Stimulated activated CD4-positive, alpha-beta T cell treated with anti-CD3 and anti-CD28 coated beads, Interleukin-2, amount 100 ng/mL, for 48 hours (primary cell): ENCODE measurements around the gene RNU5D-1.
"Not testable (repeated sequence)": the region's sequence is repeated elsewhere in the genome, so short reads cannot be mapped to it uniquely, and the experiment has no call there.

Source experiments
- DNase-seq, 2 donors: peaks; one replicate each; pipeline ENCODE4 v3.0.0-alpha.2; 2020

RNU5D-1 gene

DNA sequence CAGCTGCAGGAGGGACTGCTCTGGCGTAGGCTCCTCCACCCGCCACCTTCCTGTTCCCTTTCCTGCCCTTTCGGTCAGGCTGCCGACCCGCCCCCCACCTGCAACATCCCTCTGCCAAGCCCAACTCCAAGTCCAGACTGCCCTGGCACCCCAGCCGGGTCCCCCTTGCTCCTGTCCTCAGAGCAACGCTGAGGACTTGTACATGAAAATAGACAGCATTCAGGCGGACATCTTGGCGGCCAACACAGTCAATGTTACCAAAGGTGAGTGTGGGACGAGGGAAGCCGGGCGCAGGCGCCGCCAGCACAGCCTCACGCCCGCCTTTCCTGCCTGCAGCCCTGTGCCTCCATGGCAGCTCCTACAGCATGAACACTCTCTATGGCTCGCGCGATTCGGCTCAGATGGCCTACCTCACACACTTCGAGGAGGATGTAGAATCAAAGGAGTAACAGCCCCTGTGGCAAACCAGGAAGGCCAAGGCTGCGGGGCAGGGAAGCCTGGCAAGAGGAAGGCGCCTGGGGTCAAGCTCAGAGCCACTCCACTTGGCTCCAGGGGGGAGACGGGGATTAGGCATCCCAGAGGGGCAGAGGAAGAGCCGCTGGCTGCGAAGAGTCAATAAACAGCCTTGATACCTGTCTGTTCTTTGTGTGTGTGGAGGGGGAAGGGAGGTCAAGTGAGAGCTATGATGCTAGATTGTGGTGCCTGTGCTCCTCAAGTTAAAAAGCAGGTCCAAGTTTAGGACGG, 5.8 kb downstream of the RNU5D-1 start:
- DNase-seq = no peak

GRCh38 chr1:44724296-44724954, 6.5 kb downstream of the RNU5D-1 start:
- no peak for DNase-seq

- DNase-seq = peak; percentile 45 to 48
Measured at GRCh38 chr1:44723496-44724295, 7.3 kb downstream of the RNU5D-1 start.

- peak in 1 of 2 donors; percentile 23 for DNase-seq
Measured at GRCh38 chr1:44723064-44723463, 7.9 kb downstream of the RNU5D-1 start.

DNA sequence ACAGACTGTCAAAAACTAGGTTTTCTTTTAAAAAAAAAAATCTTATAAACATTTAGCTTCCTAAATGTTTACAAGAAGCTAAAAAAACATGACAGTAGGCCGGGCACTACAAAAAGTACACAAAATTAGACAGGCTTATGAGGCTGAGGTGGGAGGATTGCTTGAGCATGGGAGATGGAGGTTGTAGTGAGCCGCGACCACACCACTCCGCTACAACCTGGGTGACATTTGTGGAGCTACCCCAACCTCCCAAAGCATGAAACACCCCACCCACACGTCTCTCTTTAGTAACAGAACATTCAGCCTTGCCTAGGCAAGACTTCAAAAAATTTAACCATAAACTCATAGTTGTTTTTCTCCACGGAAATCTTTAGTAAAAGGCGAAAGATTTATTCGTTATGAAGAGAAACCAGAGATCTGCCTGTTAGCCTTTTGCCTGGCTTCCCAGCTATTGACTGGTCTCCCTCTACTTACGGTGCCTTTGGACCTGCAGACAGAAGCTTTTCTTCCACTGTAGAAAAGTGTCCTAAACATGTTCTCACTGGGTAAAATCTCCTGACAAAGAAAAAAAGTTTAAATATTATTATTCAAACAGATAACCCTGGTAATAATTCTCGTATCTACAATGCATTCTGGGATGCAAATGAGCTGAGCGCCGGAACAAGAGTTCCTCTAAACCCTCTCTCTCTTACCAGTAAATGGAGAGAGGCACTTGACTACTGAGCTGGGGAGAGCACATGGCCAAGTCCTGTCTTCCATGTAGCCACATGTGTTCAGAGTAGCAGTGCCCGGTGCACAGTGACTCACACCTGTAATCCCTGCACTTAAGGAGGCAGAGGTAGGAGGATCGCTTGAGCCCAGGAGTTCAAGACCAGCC, 9.2 kb downstream of the RNU5D-1 start:
- peak; percentile 76 to 77 for DNase-seq

DNA sequence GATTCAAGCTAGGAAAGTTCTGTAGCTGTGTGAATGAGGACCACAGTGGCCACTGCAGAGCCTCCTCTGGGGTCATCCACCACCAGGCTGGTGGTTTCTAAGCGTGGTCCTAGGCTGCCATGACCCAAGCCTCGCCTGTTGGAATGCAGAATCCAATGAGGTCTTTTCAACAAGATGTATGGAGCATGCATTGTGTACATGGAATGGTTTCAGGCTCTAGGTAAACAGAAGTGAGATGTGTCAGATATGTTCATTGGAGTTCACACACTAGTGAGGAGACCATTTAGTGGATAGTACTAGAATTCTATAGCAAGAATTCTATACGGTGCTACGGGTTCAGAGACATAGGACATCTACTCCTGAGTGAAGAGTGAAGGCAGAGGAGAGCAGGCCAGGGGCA, 10.7 kb downstream of the RNU5D-1 start:
- no peak for DNase-seq

DNA sequence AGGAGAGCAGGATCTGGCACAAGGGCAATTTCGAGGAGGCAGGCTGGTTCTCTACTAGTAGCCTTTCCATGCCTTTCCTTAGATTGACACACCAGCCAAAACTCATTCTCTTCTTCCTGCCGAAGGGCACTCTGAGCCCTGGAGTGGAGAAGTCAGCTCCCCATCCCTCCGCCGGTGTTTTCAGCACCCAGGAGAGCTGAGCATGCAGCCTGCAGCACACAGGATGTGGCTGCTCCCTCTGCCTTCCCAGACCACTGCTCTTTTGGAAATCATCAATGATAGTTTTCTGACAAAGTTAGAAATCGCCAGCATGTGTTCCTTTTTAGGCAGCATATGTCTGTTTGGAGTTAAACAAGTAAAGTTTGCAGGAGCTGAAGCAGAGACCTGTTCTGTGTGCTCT, 11.7 kb downstream of the RNU5D-1 start:
- DNase-seq = no peak

GRCh38 chr1:44718091-44718490, 12.9 kb downstream of the RNU5D-1 start:
- no peak for DNase-seq

DNA sequence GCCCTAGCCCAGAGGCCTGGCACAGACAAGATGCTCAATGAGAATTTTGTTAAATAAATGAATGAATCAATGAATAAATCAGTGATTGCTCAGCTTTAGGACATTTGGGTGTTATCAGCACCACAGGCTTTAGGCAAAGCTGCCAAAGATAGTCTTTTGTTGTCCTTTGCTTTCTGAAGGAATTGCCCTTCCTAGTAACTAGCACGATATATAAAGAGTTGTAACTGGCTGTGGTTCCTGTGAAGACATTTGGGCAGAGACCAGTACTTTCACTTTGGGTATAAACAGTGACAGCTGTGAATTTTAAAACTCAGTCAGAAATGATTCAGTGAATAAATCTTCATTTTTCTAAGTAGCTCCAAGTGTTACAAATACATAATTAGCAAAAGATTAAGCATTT, 13.3 kb downstream of the RNU5D-1 start:
- DNase-seq = no peak

GRCh38 chr1:44717156-44717555, 13.8 kb downstream of the RNU5D-1 start:
- DNase-seq = no peak

GRCh38 chr1:44714944-44715571, 15.9 kb downstream of the RNU5D-1 start:
- peak; percentile 60 to 62 for DNase-seq

DNA sequence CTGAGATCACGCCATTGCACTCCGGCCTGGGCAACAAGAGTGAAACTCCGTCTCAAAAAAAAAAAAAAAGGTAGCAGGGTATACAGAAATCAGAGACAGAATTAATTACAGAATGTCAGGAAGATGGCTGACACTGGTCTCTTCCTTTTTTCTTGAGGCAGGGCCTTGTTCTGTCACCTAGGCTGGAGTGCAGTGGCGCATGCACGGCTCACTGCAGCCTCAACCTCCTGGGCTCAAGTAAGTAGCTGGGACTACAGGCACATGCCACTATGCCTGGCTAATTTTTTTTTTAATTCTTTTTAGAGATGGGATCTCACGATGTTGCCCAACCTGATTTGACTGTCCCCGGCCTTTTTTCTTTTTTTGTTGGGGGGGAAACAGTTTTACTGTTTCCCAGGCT, 16.4 kb downstream of the RNU5D-1 start:
- no peak for DNase-seq

DNA sequence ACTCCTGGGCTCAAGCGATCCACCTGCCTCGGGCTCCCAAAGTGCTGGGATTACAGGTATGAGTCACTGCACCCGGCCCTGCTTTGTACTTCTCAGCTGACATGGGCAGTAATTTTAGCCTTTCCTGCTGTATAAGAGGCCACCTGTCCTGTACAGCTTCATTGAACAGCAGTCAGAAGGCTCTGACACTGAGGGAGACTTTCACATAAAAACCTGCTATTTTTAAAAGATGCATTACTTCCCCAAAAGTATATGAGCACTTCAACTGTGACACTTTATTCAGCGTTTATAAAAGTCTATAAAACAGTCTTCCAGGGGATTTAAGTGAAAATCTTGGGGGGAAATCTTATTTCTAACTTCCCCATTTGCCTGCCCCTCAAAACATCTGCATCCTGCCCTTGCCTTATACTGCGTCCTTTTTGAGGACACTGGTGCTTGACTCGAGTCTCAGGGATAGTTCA, 17.6 kb downstream of the RNU5D-1 start:
- DNase-seq = no peak

GRCh38 chr1:44707959-44708831, 22.8 kb downstream of the RNU5D-1 start:
- no peak for DNase-seq

DNA sequence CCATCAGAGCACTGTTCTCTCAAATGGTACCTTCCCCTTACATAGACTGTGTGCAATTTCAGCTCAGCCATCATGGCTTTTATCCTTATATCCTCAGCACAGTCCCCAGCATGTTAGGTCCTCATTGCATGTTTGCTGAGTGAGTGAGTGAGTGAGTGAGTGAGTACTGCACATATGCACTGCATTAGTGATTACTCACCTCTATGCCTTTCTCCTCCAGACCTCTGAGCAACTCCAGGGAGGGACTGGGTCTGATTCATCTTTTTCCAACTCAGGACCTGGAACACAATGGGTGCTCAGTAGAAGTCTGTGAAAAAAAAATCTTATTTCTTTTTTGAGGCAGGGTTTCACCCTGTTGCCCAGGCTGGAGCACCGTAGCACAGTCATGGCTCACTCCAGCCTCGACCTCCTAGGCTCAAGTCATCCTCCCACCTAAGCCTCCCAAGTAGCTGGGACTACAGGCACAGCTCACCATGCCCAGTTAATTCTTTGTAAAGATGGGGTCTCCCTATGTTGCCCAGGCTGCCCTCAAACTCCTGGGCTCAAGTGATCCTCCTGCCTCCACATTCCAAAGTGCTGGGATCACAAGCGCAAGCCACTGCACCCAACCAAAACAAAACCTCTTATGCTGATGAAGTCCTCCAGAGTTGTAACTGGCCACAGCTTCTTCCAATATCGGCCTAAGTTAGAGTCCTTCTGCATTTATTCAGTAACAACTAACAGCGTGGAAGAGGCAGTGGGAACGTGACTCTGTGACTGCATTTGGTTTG, 23.7 kb downstream of the RNU5D-1 start:
- DNase-seq = no peak

DNA sequence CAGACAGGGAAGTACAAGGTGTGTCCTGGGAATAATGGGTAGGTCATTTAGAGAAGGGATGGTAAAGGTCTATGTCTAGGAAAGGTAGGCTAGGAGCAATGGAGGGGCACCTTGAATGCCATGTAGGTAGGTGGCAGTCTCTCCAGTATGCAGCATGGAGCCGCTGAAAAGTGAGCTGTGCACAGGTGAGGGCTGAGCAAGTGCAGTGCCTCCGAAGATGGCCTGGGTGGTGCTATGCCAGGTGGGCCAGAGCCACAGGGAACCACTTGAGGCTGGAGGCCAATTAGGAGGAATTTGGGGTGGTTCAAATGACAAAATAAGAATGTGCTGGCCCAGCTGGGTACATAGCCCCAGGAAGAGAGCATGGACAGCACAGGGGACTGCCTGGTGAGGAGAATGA, 25.0 kb downstream of the RNU5D-1 start:
- DNase-seq = no peak

GRCh38 chr1:44705470-44705869, 25.5 kb downstream of the RNU5D-1 start:
- DNase-seq = no peak

DNA sequence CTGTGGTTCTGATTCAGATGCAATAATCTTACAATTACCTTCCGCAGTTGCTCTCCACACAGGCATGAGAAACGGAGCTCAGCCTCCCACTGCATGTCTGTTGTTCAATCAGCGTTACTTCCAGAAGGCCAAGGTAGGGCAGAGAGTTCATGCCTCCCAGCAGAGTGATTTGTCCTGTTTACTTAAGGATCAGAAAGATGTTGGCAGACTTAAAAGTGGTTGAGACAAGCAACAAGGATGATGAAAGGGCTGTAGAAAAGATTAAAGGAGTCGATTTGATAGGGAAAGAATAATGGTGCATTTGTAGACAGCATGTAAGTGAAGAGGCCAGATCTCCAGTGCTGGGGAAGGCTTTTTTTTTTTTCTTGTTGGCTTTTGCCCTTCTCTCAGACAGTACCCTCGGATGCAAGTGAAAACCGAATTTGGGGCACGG, 29.8 kb downstream of the RNU5D-1 start:
- no peak for DNase-seq

- DNase-seq = no peak
Measured at GRCh38 chr1:44700573-44700972, 30.4 kb downstream of the RNU5D-1 start.

DNA sequence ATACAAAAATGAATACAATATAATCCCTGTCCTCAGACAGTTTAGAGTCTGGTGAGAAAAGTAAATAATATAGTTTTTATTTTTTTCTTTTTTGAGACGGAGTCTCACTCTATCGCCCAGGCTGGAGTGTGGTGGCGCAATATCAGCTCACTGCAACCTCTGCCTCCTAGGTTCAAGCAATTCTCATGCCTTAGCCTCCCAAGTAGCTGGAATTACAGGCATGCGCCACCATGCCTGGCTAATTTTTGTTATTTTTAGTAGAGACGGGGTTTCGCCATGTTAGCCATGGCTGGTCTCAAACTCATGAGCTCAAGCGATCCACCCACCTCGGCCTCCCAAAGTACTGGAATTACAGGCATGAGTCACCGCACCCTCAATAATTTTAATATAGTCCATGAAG, 31.6 kb downstream of the RNU5D-1 start:
- DNase-seq = not testable (repeated sequence)
